Right renal pelvis (tissue), 4 donors: Measurements from ENCODE around the gene DIPK1B. TPM values are rescaled to one million over a fixed set of nuclear protein-coding genes. Genes with fewer than 3 reads are reported as not detected.

Experiments used
- DNase-seq, 4 donors: peaks; one replicate each; pipeline ENCODE4 v3.0.0-alpha.2; 2013; ENCODE audit warnings: low read depth in 4 of 4, low spot score in 3 of 4, missing footprints in 1 of 4
- polyA plus RNA-seq, 4 donors: library from polyadenylated mRNA; unstranded; fragments of 120-200 nt; gene quantifications; one replicate each; pipeline ENCODE4 v1.2.1, GENCODE V29; 2013; ENCODE audit not compliant: insufficient read length in 4 of 4

DIPK1B gene
- polyA plus RNA-seq, 4 donors = 31.0 to 47.3 (median 34.3) TPM

GRCh38 chr9:136672431-136673087, 39.8 kb upstream of the DIPK1B start:
- DNase-seq = no peak

- DNase-seq = no peak
Measured at GRCh38 chr9:136673088-136673974, 39.0 kb upstream of the DIPK1B start.

GRCh38 chr9:136673975-136674785, 38.2 kb upstream of the DIPK1B start:
- DNase-seq = no peak

- DNase-seq = no peak
Measured at GRCh38 chr9:136674786-136675349, 37.5 kb upstream of the DIPK1B start.

- DNase-seq = no peak
Measured at GRCh38 chr9:136675477-136676296, 36.7 kb upstream of the DIPK1B start.

- DNase-seq = no peak
Measured at GRCh38 chr9:136676297-136676794, 36.0 kb upstream of the DIPK1B start.

GRCh38 chr9:136676920-136677686, 35.3 kb upstream of the DIPK1B start:
- no peak for DNase-seq

GRCh38 chr9:136678034-136678433, 34.3 kb upstream of the DIPK1B start:
- no peak for DNase-seq

GRCh38 chr9:136678624-136679023, 33.7 kb upstream of the DIPK1B start:
- no peak for DNase-seq

GRCh38 chr9:136679431-136679941, 32.9 kb upstream of the DIPK1B start:
- no peak for DNase-seq

- DNase-seq = no peak
Measured at GRCh38 chr9:136681029-136681428, 31.3 kb upstream of the DIPK1B start.

- no peak for DNase-seq
Measured at GRCh38 chr9:136681945-136682699, 30.2 kb upstream of the DIPK1B start.

GRCh38 chr9:136682710-136683109, 29.7 kb upstream of the DIPK1B start:
- no peak for DNase-seq

- no peak for DNase-seq
Measured at GRCh38 chr9:136683173-136683745, 29.1 kb upstream of the DIPK1B start.

- no peak for DNase-seq
Measured at GRCh38 chr9:136683755-136684154, 28.6 kb upstream of the DIPK1B start.

GRCh38 chr9:136684339-136684738, 28.0 kb upstream of the DIPK1B start:
- DNase-seq = no peak

- DNase-seq = no peak
Measured at GRCh38 chr9:136684799-136685198, 27.6 kb upstream of the DIPK1B start.

GRCh38 chr9:136685216-136685615, 27.2 kb upstream of the DIPK1B start:
- no peak for DNase-seq
